Stomach (tissue), 4 donors: ENCODE results near the gene RALGAPB.

Experiments used
- EP300 ChIP-seq: sonication (generic); formaldehyde crosslinking; IDR thresholded peaks from one replicate; pipeline ENCODE4 v1.6.1; 2017; ENCODE audit warnings: antibody characterized with exemption
- POLR2A ChIP-seq, 4 donors: fragments of 450-650 bp; IDR thresholded peaks; one replicate each; pipeline ENCODE4 v1.6.1; 2016; ENCODE audit warnings: antibody characterized with exemption in 4 of 4, control low read depth in 2 of 4, mild to moderate bottlenecking in 1 of 4, moderate library complexity in 1 of 4
- POLR2AphosphoS5 ChIP-seq, 3 donors: sonication (generic); formaldehyde crosslinking; IDR thresholded peaks; one replicate each; pipeline ENCODE4 v1.6.1; 2016; ENCODE audit warnings: antibody characterized with exemption in 3 of 3
- TF ChIP-seq, protein P1 (sequence below), 7 experiments: fragments of 450-650 bp in 4 of 7; fragments of 200-600 bp in 3 of 7; sonication (generic) in 3 of 7; IDR thresholded peaks; one replicate each; pipeline ENCODE4 v1.5.1; 2016 to 2019; ENCODE audit warnings: antibody characterized with exemption in 7 of 7, control low read depth in 2 of 7, mild to moderate bottlenecking in 1 of 7

DNA sequence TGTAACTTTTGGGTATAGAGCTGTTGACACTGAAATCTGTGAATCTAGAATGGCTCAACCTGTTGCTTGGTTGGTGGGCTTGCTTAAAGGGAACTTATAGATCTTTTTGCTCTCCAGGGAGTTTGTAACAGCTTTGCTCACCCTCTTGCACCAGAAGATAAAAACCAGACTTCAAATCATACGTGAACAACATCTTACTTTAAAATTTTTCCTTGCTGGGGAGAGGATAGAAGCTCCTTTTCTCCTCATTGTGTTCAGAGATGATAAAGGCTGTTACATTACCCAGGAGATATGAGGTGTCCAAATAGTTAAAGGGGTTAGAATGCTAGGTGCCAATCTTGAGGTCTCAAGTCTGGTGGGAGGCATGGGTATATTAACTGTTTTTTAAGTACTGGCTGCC, 46.8 kb downstream of the RALGAPB start:
- TF ChIP-seq, protein P1, sequence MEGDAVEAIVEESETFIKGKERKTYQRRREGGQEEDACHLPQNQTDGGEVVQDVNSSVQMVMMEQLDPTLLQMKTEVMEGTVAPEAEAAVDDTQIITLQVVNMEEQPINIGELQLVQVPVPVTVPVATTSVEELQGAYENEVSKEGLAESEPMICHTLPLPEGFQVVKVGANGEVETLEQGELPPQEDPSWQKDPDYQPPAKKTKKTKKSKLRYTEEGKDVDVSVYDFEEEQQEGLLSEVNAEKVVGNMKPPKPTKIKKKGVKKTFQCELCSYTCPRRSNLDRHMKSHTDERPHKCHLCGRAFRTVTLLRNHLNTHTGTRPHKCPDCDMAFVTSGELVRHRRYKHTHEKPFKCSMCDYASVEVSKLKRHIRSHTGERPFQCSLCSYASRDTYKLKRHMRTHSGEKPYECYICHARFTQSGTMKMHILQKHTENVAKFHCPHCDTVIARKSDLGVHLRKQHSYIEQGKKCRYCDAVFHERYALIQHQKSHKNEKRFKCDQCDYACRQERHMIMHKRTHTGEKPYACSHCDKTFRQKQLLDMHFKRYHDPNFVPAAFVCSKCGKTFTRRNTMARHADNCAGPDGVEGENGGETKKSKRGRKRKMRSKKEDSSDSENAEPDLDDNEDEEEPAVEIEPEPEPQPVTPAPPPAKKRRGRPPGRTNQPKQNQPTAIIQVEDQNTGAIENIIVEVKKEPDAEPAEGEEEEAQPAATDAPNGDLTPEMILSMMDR (IDR thresholded peaks at IDR 0.05) = no peak
- TF ChIP-seq POLR2A (IDR thresholded peaks at IDR 0.05) = no peak
- TF ChIP-seq EP300 = no peak
- no peak for TF ChIP-seq POLR2AphosphoS5 (IDR thresholded peaks at IDR 0.05)
